ENCODE data around the gene NBEAL2.
"Not testable (repeated sequence)": the region's sequence is repeated elsewhere in the genome, so short reads cannot be mapped to it uniquely, and the experiment has no call there.

Gene NBEAL2

DNA sequence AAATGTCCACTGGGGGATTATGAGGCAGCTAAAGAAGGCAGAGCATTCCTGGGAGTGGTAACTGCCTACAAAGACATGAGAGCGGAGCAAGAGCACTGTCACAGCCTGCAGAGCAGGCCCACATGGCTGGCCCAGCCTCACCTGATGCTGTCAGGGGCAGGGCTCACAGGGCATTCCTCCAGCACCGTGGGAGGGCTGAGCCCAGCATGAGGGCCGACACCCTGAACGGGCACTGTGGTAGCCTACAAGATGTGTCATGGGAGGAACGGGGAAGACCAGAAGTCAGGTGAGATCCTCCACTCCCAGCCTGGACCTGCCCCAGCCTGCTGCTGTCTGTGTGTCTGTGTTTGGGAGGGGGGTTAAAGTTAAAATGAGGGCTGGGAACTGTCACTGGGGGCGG lies 33.0 kb upstream of the NBEAL2 start:
- DNase-seq, result no peak

DNA sequence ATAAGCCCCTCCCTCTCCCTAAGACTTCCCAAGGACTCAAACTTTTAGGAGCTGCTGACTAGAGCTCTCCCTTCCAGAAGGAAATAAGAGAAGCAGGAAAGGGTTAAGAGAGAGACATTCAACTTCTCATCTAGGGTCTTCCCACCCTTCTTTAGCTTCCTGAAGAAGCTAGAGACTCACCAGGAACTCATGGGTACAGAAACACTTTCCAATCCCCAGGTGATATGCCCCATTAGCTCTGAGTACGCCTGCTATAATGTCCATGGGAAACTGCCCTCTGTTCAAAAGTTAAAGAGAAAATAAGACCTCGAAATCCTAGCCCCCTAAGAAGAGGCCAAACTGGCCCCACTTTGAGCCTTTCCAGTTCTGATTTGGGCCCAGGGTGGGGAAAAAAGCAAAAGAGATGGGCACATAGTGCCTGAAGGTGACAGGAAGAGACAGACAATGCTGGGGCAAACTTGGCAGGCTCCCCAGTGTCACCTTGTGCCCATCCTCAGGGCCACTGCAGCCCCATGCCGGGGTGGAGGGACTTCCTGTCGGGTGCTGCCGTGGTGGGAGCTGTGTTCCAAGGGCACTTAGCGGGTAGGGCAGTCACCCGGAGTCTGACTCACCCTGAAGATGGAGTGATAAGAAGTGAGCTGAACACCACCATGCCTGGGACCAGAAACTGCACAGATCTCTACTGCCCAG lies 32.5 kb upstream of the NBEAL2 start:
- DNase-seq, result no peak

DNA sequence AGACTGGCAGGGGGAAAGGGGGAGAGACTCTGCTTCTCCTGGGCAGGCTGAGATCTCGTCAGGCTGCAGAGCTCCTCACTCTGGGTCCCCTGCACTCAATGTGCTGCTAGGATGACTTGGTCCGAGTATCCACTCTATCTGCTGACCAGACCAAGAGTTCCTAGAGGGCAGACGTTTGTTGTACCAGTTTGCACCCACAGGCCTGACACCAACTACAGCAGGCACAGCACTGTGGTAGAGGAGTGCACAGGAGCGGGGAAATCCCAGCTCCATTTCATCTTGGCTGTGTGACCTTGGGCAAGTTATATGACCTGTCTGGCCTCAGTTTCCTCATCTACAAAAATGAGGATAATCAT lies 31.9 kb upstream of the NBEAL2 start:
- DNase-seq, result no peak

- DNase-seq, result peak; percentile 36 to 58
Observed at GRCh38 chr3:46947981-46948791, 31.3 kb upstream of the NBEAL2 start.

- DNase-seq, result no peak
Observed at GRCh38 chr3:46948830-46949671, 30.4 kb upstream of the NBEAL2 start.

DNA sequence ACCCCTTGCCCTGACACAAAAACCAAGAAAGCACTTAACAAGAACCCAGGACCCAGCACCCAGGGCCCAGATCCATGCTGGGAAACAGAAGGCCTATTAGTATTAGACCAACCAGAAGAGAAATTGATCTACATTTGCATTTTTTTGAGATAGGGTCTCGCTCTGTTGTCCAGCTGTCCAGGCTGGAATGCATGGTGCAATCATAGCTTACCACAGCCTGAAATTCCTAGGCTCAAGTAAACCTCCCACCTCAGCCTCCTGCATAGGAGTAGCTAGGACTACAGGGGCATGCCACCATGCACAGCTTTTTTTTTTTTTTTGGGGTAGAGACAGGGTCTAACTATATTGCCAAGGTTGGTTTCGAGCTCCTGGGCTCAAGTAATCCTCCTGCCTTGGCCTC lies 29.3 kb upstream of the NBEAL2 start:
- no peak for DNase-seq

DNA sequence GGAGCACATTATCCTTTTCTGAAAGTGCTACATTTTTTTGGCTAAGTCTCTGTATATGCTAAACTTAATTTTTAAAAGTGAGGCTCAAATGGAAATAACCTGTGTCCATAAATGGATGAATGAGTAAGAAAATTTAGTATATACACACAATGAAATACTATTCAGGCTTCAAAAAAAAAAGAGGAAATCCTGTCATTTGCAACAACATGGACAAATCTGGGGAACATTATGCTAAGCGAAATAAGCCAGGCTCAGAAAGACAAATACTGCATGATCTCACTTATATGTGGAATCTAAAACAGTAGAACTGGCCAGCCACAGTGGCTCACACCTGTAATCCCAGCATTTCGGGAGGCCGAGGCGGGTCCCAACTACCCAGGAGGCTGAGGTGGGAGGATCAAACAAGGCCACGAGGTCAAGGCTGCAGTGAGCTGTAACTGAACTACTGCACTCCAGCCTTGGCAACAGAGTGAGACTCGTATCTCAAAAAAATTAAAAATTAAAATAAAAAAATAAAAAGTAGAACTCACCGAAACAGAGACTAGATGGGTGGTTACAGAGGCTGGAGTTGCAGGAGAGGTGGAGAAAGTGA lies 28.7 kb upstream of the NBEAL2 start:
- no peak for DNase-seq

GRCh38 chr3:46952813-46953212 lies 26.7 kb upstream of the NBEAL2 start:
- no peak for DNase-seq

DNA sequence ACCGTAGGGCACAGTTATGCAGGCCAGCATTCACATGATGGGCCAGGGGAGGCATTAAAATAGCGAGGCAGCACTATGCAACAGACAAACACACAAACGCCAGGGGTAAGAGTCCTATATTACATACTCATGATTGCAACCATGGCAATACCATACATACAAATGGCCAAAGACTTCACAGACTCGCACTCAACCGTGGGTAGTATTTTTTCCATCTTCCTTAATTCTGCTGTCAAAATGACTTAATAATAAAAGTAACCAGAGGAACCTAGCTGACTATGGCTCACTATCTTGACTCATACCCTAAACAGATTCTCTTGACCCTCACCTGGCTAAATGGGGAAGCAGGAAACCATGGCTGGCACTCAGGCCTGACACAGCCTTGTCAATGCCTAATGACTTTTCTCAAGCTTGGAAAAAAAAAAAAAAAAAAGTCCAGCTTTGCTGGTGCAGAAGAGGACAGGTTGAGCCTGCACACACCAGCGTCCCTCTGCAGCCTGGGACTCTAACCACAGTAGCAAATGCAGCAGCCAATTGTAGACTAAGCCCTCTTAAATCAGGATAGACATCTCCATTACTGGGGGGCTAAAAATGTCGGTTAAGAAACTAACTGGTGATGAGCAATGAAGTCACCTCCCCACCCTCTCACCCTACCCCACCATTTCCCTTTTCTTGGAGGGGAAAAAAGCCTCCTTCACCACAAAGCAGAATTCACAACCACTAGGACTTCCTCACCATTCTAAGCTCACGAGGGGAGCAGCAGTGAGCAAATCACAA lies 26.0 kb upstream of the NBEAL2 start:
- DNase-seq, result peak; percentile 83 to 86

- peak in 1 of 2 experiments; percentile 12 for DNase-seq
Observed at GRCh38 chr3:46954178-46954577, 25.3 kb upstream of the NBEAL2 start.

- DNase-seq, result no peak
Observed at GRCh38 chr3:46955157-46955556, 24.3 kb upstream of the NBEAL2 start.

DNA sequence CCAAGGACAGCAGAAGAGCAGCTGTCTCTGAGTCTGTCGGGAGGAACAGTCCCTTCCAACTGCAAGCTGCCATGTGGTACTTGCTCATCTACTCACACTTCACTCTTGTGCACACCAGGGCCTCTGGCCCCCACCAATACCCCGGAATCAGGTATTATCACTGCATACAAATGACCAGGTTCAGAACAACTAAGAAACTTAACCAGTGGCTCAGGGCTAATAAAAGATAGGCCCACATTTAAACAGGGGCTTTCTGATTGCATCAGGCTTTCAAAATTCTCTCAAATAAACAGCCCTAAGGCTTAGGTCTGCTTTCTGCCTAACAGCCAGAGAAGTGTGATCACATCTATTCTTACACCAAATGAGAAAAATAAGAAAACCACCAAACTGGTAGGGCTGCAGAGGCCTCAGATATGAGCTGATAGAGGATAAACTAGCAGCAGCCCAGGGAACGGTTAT lies 23.6 kb upstream of the NBEAL2 start:
- no peak for DNase-seq

DNA sequence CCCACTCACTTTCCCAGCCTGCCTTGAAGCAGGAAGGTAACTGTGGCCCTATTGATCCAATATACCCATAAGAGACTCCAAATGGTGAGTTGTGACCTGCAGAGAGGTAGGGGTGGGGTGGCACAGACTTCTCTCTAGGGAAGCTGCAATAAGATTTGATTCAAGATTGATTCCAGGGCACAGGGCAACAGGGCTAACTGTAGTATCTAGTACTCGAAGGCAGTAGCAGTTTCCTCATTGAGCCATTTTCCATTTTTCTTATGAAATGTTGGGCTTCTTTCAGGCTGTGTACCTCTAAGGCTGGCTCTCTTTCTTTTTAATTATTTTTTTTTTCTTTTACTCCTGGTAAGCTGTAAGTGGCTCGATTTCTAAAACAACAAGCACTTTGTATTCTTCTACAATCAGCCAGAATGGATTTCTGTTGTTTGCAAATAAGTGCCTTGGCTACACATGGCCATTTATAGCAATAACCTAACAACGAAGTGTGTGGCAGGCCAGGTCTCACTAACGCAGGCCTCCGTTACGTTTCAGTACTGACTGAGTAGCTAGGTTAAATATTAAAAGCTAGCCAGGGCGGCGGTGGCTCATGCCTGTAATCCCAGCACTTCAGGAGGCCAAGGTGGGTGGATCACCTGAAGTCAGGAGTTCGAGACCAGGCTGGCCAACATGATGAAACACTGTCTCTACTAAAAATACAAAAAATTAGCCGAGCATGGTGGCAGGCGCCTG lies 22.2 kb upstream of the NBEAL2 start:
- no peak for DNase-seq

GRCh38 chr3:46958467-46959160 lies 20.9 kb upstream of the NBEAL2 start:
- no peak for DNase-seq

DNA sequence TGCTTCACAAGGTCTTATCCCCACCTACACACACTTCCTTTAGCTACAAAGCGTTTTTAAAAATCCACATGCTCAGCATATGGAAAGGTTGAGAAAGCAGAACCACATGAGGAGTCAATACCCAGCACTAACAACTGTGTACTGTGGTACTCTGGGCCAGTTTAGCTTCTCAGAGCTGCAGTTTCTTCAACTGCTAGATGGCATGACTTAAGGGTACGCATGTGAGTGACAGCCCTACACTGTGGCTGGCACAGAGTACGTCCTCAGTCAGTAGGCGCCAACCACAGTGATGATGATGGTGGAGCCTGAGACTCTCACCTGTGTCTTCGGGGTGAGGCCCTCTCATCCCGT lies 20.3 kb upstream of the NBEAL2 start:
- no peak for DNase-seq

GRCh38 chr3:46960081-46960701 lies 19.3 kb upstream of the NBEAL2 start:
- DNase-seq, result no peak

DNA sequence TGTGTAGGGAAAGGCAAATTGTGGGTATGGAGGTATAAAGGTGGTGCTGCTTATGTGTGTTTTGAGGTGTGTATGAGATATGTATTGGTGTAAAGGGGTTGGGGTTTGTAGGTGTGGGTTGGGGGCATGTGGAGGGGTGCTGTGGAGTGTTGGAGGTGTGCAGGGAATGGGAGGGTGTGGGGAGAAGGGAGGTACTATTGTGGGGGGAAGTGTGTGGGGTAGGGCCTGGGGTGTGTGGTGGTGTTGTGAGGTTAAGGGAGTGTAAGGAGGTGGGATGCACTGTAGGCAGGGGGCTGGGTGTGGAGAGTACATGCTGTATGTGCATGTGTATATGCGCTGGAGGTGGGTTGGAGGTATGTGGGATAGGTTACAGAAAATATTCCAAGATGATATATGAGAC lies 18.6 kb upstream of the NBEAL2 start:
- no peak for DNase-seq

DNA sequence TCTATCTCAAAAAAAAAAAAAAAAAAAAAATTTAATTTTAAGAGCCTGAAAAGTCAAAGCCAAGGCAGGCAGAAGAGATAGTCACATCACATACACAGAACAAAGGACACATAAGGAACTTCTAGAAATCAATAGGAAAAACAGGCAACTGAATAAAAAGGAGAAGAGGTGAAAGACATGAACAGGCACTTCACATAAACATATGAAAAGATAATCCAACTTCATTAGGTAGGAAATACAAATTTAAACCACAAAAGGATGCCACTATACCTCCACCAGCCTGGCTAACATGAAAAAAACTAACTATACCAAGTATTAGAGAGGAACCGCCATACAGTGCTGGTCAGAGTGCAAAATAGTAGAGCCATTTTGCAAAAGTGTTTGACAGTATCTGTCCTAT lies 17.0 kb upstream of the NBEAL2 start:
- no peak for DNase-seq

DNA sequence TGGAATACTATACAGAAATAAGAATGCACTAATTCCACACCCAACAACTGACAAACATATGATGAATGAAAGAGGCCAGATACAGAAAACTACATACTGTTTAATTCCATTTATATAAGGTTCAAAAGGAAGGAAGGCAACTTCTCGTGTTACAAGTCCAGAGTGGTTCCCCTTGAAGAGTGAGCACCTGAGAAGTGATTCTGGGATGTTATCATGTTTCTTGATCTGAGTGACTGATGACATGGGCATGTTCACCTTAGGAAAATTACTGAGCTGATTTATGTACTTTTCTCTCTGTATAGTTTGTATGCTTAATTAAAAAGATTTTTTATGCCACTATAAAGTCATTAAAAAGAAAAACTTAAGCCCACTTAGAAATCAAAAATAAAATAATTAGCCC lies 16.5 kb upstream of the NBEAL2 start:
- no peak for DNase-seq

DNA sequence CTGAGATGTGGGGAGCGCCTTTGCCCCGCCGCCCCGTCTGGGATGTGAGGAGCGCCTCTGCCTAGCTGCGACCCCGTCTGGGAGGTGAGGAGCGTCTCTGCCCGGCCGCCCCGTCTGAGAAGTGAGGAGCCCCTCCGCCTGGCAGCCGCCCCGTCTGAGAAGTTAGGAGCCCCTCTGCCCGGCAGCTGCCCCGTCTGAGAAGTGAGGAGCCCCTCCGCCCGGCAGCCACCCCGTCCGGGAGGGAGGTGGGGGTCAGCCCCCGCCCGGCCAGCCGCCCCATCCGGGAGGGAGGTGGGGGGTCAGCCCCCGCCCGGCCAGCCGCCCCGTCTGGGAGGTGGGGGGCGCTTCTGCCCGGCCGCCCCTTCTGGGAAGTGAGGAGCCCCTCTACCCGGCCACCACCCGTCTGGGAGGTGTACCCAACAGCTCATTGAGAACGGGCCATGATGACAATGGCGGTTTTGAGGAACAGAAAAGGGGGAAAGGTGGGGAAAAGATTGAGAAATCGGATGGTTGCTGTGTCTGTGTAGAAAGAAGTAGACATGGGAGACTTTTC lies 15.4 kb upstream of the NBEAL2 start:
- DNase-seq, result not testable (repeated sequence)
